ENCODE data around the gene ZNF516.

ZNF516 gene

GRCh38 chr18:76359909-76360308 is 135.1 kb downstream of the ZNF516 start:
- Histone ChIP-seq H3K27ac (ENCODE audit: low read depth, low read length, poor library complexity, severe bottlenecking) (no peak overlapping the region), H3K4me1 (ENCODE audit: insufficient read depth, low read length, severe bottlenecking) (no peaks in the 10 kb centered on the region), H3F3A (ENCODE audit: insufficient read depth, low read length) (no peaks in the 10 kb centered on the region), H3K27me3 (ENCODE audit: insufficient read depth, low read length) (no peaks in the 10 kb centered on the region), H3K9me2 (ENCODE audit: low read depth, low read length) (no peaks in the 10 kb centered on the region), H4K20me1 (ENCODE audit: insufficient read depth, low read length) (no peaks in the 10 kb centered on the region), H3K4me3 (ENCODE audit: low read depth, low read length, poor library complexity, severe bottlenecking) (no peak overlapping the region), H3K9me3 (ENCODE audit: low read length) (no peaks in the 10 kb centered on the region), H3K4me2 (ENCODE audit: low read length) (no peak overlapping the region), H3K9ac (ENCODE audit: low read length) (no peak overlapping the region), H3K36me3 (ENCODE audit: insufficient read depth, low read length) (no peaks in the 10 kb centered on the region), H2AFZ (ENCODE audit: low read length) (no peak overlapping the region), H3K79me2 (ENCODE audit: insufficient read depth, low read length) (no peaks in the 10 kb centered on the region)
- no peak for TF ChIP-seq EZH2 (IDR thresholded peaks at IDR 0.05; ENCODE audit: borderline replicate concordance, low read length)
- TF ChIP-seq CTCF (IDR thresholded peaks at IDR 0.05; ENCODE audit: low read length): no peak

- no peak overlapping the region for H3K4me2 ChIP-seq (ENCODE audit: low read length)
- H3K9ac ChIP-seq (ENCODE audit: low read length): no peak overlapping the region
- H3K79me2 ChIP-seq (ENCODE audit: insufficient read depth, low read length): no peaks in the 10 kb centered on the region
- no peak for TF ChIP-seq EZH2 (IDR thresholded peaks at IDR 0.05; ENCODE audit: borderline replicate concordance, low read length)
- no peaks in the 10 kb centered on the region for H3K27me3 ChIP-seq (ENCODE audit: insufficient read depth, low read length)
- no peaks in the 10 kb centered on the region for H3K9me2 ChIP-seq (ENCODE audit: low read depth, low read length)
- no peaks in the 10 kb centered on the region for H4K20me1 ChIP-seq (ENCODE audit: insufficient read depth, low read length)
- H3K9me3 ChIP-seq (ENCODE audit: low read length): 0 out of 2 replicates have a peak, but pooled peaks cover 1% of the 10 kb centered on the region
- no peak overlapping the region for H3K27ac ChIP-seq (ENCODE audit: low read depth, low read length, poor library complexity, severe bottlenecking)
- no peaks in the 10 kb centered on the region for H3K4me1 ChIP-seq (ENCODE audit: insufficient read depth, low read length, severe bottlenecking)
- H3K4me3 ChIP-seq (ENCODE audit: low read depth, low read length, poor library complexity, severe bottlenecking): no peak overlapping the region
- H3F3A ChIP-seq (ENCODE audit: insufficient read depth, low read length): no peaks in the 10 kb centered on the region
- no peak overlapping the region for H2AFZ ChIP-seq (ENCODE audit: low read length)
- H3K36me3 ChIP-seq (ENCODE audit: insufficient read depth, low read length): no peaks in the 10 kb centered on the region
These were observed 136.3 kb downstream of the ZNF516 start for GRCh38 chr18:76358774-76359173.

GRCh38 chr18:76357585-76358260 is 137.3 kb downstream of the ZNF516 start:
- Histone ChIP-seq H3K79me2 (ENCODE audit: insufficient read depth, low read length) (no peaks in the 10 kb centered on the region), H3K36me3 (ENCODE audit: insufficient read depth, low read length) (no peaks in the 10 kb centered on the region; the same call in 1 of the 2 replicates)
- TF ChIP-seq EZH2 (IDR thresholded peaks at IDR 0.05; ENCODE audit: borderline replicate concordance, low read length): no peak
- no peak for TF ChIP-seq CTCF (IDR thresholded peaks at IDR 0.05; ENCODE audit: low read length)

GRCh38 chr18:76357174-76357573 is 137.9 kb downstream of the ZNF516 start:
- Histone ChIP-seq H4K20me1 (ENCODE audit: insufficient read depth, low read length) (no peaks in the 10 kb centered on the region), H3K4me3 (ENCODE audit: low read depth, low read length, poor library complexity, severe bottlenecking) (no peak overlapping the region), H3K79me2 (ENCODE audit: insufficient read depth, low read length) (no peaks in the 10 kb centered on the region), H3K36me3 (ENCODE audit: insufficient read depth, low read length) (no peaks in the 10 kb centered on the region; the same call in 1 of the 2 replicates), H2AFZ (ENCODE audit: low read length) (no peak overlapping the region), H3K4me2 (ENCODE audit: low read length) (no peak overlapping the region), H3K27ac (ENCODE audit: low read depth, low read length, poor library complexity, severe bottlenecking) (no peak overlapping the region), H3K4me1 (ENCODE audit: insufficient read depth, low read length, severe bottlenecking) (no peaks in the 10 kb centered on the region), H3K9me3 (ENCODE audit: low read length) (0 out of 2 replicates have a peak, but pooled peaks cover 3% of the 10 kb centered on the region), H3F3A (ENCODE audit: insufficient read depth, low read length) (no peaks in the 10 kb centered on the region), H3K9me2 (ENCODE audit: low read depth, low read length) (no peaks in the 10 kb centered on the region), H3K9ac (ENCODE audit: low read length) (no peak overlapping the region), H3K27me3 (ENCODE audit: insufficient read depth, low read length) (no peaks in the 10 kb centered on the region)
- TF ChIP-seq CTCF (IDR thresholded peaks at IDR 0.05; ENCODE audit: low read length): no peak
- TF ChIP-seq EZH2 (IDR thresholded peaks at IDR 0.05; ENCODE audit: borderline replicate concordance, low read length): no peak

More at GRCh38 chr18:76357585-76358260, 137.3 kb downstream of the ZNF516 start:
- no peaks in the 10 kb centered on the region for H3K9me2 ChIP-seq (ENCODE audit: low read depth, low read length)
- no peak overlapping the region for H3K4me2 ChIP-seq (ENCODE audit: low read length)
- H3K4me1 ChIP-seq (ENCODE audit: insufficient read depth, low read length, severe bottlenecking): no peaks in the 10 kb centered on the region
- H4K20me1 ChIP-seq (ENCODE audit: insufficient read depth, low read length): no peaks in the 10 kb centered on the region
- no peaks in the 10 kb centered on the region for H3F3A ChIP-seq (ENCODE audit: insufficient read depth, low read length)
- 0 out of 2 replicates have a peak, but pooled peaks cover 3% of the 10 kb centered on the region for H3K9me3 ChIP-seq (ENCODE audit: low read length)
- H3K4me3 ChIP-seq (ENCODE audit: low read depth, low read length, poor library complexity, severe bottlenecking): no peak overlapping the region
- no peak overlapping the region for H3K9ac ChIP-seq (ENCODE audit: low read length)
- no peaks in the 10 kb centered on the region for H3K27me3 ChIP-seq (ENCODE audit: insufficient read depth, low read length)
- no peak overlapping the region for H3K27ac ChIP-seq (ENCODE audit: low read depth, low read length, poor library complexity, severe bottlenecking)
- no peak overlapping the region for H2AFZ ChIP-seq (ENCODE audit: low read length)

Measured in OCI-LY1 (cell line).